Transverse colon (tissue), 4 donors: ENCODE results near the gene ARHGEF37. TPM values are rescaled to one million over a fixed set of nuclear protein-coding genes. Genes with fewer than 3 reads are reported as not detected.
A peak's percentile ranks its signal among the peaks of the same experiment; 100 is the strongest.

ENCODE experiments used
- DNase-seq: peaks from one replicate; pipeline ENCODE4 v3.0.0-alpha.2; 2019
- H3K27ac ChIP-seq, 4 donors: fragments of 200-600 bp; sonication (generic); 2 replicates each; pipeline ENCODE4 v1.5.1; 2016 to 2018; ENCODE audit warnings: inconsistent platforms in 4 of 4
- H3K27me3 ChIP-seq: fragments of 200-600 bp; sonication (generic); 2 replicates; pipeline ENCODE4 v1.5.1; 2017; ENCODE audit warnings: inconsistent platforms
- H3K36me3 ChIP-seq, 4 donors: fragments of 200-600 bp; sonication (generic); 2 replicates each; pipeline ENCODE4 v1.5.1; 2017 to 2019; ENCODE audit warnings: inconsistent platforms in 4 of 4
- H3K4me1 ChIP-seq, 4 donors: fragments of 200-600 bp; sonication (generic); 2 replicates each; pipeline ENCODE4 v1.5.1; 2017 to 2020; ENCODE audit warnings: inconsistent platforms in 4 of 4
- H3K4me3 ChIP-seq, 4 donors: fragments of 200-600 bp; sonication (generic); 1 replicate in 1 of 4; 2 replicates in 3 of 4; pipeline versions ENCODE4 v1.5.1 to v1.6.1; 2017 to 2019; ENCODE audit warnings: inconsistent platforms in 4 of 4
- H3K9me3 ChIP-seq, 2 donors: fragments of 200-600 bp; sonication (generic); 2 replicates each; pipeline ENCODE4 v1.5.1; 2017 to 2019; ENCODE audit warnings: inconsistent platforms in 2 of 2
- EP300 ChIP-seq: sonication (generic); formaldehyde crosslinking; IDR thresholded peaks from one replicate; pipeline ENCODE4 v1.6.1; 2017; ENCODE audit warnings: antibody characterized with exemption, low read depth
- POLR2A ChIP-seq: fragments of 450-650 bp; IDR thresholded peaks from one replicate; pipeline ENCODE4 v1.6.1; 2016; ENCODE audit warnings: antibody characterized with exemption, mild to moderate bottlenecking, moderate library complexity
- POLR2AphosphoS5 ChIP-seq, 3 donors: sonication (generic); formaldehyde crosslinking; IDR thresholded peaks; one replicate each; pipeline ENCODE4 v1.6.1; 2016; ENCODE audit warnings: antibody characterized with exemption in 3 of 3
- WGBS, 2 donors: methylation state at CpG; one replicate each; pipeline ENCODE4 v1.1.5; 2018; ENCODE audit warnings: low coverage in 1 of 2; 5-methylcytosine and 5-hydroxymethylcytosine counted together
- in situ Hi-C, 4 donors: fragments of 200-750 bp; cut with MboI; loops; one replicate each; pipeline versions ENCODE4 v1.15.0 to v1.15.1; 2017; ENCODE audit warnings: low sequenced_read_pairs in 3 of 4, low pct_ligation_motif_present in 1 of 4, low pct_unique_long_range_greater_than_20kb in 1 of 4
- intact Hi-C: fragments of 100-400 bp; cut with DNase I; formaldehyde crosslinking; loops from one replicate; pipeline ENCODE4 v1.15.1; 2023; ENCODE audit warnings: low total_unique reads
- total RNA-seq, 4 donors: library from RNA; depleted of rRNA; stranded (reverse); fragments of >200 nt; gene quantifications; one replicate each; pipeline ENCODE4 v1.1.0, GENCODE V29; 2016
- TF ChIP-seq, protein P1 (sequence below), 5 experiments: fragments of 200-600 bp in 3 of 5; fragments of 450-650 bp in 2 of 5; sonication (generic) in 3 of 5; IDR thresholded peaks; 1 replicate in 2 of 5; 2 replicates in 3 of 5; pipeline ENCODE4 v1.5.1; 2016 to 2017; ENCODE audit warnings: antibody characterized with exemption in 5 of 5, inconsistent platforms in 3 of 5, mild to moderate bottlenecking in 2 of 5, moderate library complexity in 1 of 5

ARHGEF37 gene
- total RNA-seq, 4 donors from 2014 or later: 14.2 to 27.5 (median 21.7) TPM

DNA sequence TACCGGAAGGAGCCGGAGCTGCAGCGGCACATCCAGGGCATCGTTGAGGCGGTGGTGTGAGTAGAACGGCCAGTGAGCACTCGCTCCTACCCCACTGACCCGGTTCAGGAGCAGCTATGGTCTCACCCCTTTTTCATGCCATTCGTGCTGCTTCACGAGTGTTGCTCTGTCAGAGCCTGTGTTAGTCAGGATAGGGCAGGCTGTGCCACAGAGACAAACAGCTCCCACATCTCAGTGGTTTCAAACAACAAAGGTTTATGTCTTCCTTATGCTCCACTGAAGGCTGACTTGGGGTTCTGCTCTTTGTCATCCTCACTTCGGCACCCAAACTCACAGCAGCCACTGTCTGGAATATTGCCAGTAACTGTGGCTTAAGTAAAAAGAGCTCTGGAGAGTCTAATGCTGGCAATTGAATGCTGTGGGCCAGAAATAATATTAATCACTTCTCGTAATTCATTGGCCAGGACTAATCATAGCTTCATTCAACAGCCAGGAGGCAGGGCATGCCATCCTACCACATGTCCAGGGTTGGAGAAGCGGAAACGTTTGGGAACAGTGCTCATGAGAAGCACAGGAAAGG lies 28.4 kb downstream of the ARHGEF37 start:
- no peaks in the 10 kb centered on the region for H3K27me3 ChIP-seq
- peak overlapping the region in 3 of 4 donors; percentile 75 to 83 (median 77) for H3K27ac ChIP-seq
- intact Hi-C loops: no loop called here
- 93% methylated on average over 14 of the region's 14 CpGs; no CpG with 5 or more reads in 1 of the 2 donors for WGBS, 2 donors
- peaks cover 17 to 68% (median 41%) of the 10 kb centered on the region in 4 donors for H3K4me1 ChIP-seq
- TF ChIP-seq POLR2A: no peak
- TF ChIP-seq EP300: no peak
- TF ChIP-seq POLR2AphosphoS5 (IDR thresholded peaks at IDR 0.05): no peak
- TF ChIP-seq, protein P1, sequence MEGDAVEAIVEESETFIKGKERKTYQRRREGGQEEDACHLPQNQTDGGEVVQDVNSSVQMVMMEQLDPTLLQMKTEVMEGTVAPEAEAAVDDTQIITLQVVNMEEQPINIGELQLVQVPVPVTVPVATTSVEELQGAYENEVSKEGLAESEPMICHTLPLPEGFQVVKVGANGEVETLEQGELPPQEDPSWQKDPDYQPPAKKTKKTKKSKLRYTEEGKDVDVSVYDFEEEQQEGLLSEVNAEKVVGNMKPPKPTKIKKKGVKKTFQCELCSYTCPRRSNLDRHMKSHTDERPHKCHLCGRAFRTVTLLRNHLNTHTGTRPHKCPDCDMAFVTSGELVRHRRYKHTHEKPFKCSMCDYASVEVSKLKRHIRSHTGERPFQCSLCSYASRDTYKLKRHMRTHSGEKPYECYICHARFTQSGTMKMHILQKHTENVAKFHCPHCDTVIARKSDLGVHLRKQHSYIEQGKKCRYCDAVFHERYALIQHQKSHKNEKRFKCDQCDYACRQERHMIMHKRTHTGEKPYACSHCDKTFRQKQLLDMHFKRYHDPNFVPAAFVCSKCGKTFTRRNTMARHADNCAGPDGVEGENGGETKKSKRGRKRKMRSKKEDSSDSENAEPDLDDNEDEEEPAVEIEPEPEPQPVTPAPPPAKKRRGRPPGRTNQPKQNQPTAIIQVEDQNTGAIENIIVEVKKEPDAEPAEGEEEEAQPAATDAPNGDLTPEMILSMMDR (IDR thresholded peaks at IDR 0.05): no peak
- H3K36me3 ChIP-seq: no peaks in the 10 kb centered on the region
- in situ Hi-C loops: no loop called here
- no peak overlapping the region for H3K4me3 ChIP-seq
- H3K9me3 ChIP-seq: no peaks in the 10 kb centered on the region
- DNase-seq: no peak

DNA sequence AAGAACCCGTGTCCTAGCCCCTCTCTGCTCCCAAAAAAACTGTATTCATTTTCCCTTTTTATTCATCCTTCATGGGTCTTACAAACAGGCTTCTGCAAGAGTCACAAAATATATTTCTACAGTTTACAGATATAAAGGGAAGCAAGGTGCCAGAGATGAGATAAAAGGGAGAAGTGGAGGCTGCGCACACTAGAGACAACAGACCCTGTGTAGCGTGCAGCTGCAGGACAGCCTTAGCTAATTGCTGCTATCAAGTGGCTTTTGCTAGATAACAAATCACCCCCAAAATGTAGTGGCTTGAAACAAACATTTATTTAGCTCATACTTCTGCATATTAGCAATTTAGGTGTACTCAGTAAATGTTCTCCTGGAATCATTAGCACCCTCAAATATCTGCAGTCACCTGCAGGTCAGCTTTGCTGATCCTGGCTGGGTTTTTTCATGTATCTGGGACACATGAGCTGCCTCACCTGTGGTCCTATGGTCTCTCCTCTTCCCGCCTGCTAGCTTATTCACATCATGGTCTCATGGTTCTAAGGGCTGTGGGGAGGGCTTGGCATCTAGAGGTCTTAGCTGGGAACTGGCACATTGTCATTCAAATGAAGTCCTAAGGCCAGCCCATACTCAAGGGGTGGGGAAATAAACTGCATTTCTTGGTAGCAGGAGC lies 29.4 kb downstream of the ARHGEF37 start:
- Histone ChIP-seq H3K36me3 (no peaks in the 10 kb centered on the region), H3K4me1 (peaks cover 13 to 59% (median 37%) of the 10 kb centered on the region in 4 donors)

DNA sequence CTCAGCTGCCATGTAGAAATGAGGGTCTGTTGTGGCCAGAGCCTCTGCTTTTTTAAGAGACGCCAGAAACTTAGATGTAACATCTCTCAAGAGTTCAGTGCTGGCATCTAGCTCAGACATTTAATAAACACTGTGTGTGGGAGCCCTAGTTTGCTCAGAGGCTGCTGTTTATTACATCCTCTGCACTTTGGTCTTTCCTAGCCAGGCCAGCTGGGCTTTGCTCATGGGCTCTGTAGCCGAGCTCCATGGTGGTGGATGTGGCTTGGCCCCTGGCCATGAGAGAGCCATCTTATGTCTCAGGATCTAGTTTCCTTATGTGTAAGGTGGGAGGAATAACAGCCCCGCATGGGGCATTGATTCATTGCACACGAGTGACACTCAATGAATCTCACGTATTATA lies 30.0 kb downstream of the ARHGEF37 start:
- in situ Hi-C loops (no loop called here), intact Hi-C loops (no loop called here)
- no peaks in the 10 kb centered on the region for H3K9me3 ChIP-seq
- peak; percentile 79 for DNase-seq
- TF ChIP-seq EP300 (no peak), POLR2AphosphoS5 (IDR thresholded peaks at IDR 0.05) (peak in 1 of 3 donors; percentile 55)
- 8 to 20% methylated on average over 3 to 5 of the region's 5 CpGs for WGBS, 2 donors
- peak overlapping the region; percentile 69 to 83 (median 76) for H3K27ac ChIP-seq
- no peaks in the 10 kb centered on the region for H3K36me3 ChIP-seq
- H3K27me3 ChIP-seq: no peaks in the 10 kb centered on the region
- no peak overlapping the region for H3K4me3 ChIP-seq
- H3K4me1 ChIP-seq: peaks cover 11 to 58% (median 33%) of the 10 kb centered on the region in 4 donors

More for the DNA sequence above, 29.4 kb downstream of the ARHGEF37 start:
- DNase-seq: no peak
- no peaks in the 10 kb centered on the region for H3K9me3 ChIP-seq
- intact Hi-C loops: no loop called here
- no peak overlapping the region for H3K4me3 ChIP-seq
- in situ Hi-C loops: no loop called here
- no peaks in the 10 kb centered on the region for H3K27me3 ChIP-seq
- WGBS, 2 donors: 87 to 92% methylated on average over 1 to 4 of the region's 4 CpGs
- peak overlapping the region; percentile 69 to 83 (median 76) for H3K27ac ChIP-seq
- TF ChIP-seq POLR2A (no peak), EP300 (no peak), POLR2AphosphoS5 (IDR thresholded peaks at IDR 0.05) (no peak)
- TF ChIP-seq, protein P1 (IDR thresholded peaks at IDR 0.05): no peak

DNA sequence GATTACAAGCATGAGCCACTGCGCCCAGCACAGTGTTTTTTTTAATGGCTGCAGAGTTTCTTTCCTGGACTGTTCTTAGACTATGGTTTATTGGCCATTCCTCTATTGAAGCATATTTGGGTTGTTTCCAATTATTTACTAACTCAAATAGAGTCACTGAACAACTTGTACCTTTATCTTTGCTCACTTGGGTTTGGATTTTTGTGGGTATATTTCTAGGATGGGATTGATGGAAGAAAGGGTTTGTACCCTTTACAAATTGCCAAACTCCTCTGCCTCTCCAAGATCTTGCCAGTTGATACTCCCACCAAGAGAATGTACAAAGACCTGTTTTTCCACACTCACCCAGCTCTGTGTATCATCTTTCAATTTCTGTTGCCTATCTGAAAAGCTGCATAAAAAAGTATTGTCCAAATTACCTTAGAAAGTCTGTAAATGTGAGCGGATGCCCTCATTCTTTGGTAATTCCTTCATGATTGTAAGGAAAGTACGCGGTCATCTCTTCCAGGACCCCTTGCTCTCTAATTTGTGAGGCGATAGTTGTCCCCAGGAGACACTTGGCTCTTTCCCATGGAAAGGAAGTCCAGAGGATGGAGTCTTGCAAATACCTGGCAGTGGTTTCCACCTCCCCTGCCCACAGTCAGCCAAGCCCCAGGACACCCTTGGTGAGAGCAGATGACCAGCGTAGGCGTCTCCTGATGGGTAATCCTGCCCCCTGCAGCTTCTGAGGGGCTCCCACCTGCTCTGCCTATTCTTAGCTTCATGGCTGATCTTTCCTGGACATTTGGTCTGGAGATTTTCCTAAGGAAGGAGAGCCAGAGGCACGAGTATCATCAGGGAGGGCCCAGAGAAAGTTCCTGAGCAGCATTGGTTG lies 33.0 kb downstream of the ARHGEF37 start:
- H3K4me3 ChIP-seq: no peak overlapping the region
- 94% methylated on average over 5 to 8 of the region's 8 CpGs for WGBS, 2 donors
- H3K9me3 ChIP-seq: no peaks in the 10 kb centered on the region
- TF ChIP-seq POLR2AphosphoS5 (IDR thresholded peaks at IDR 0.05): no peak
- TF ChIP-seq POLR2A: no peak
- TF ChIP-seq EP300: no peak
- TF ChIP-seq, protein P1 (IDR thresholded peaks at IDR 0.05): no peak
- in situ Hi-C loops (no loop called here), intact Hi-C loops (no loop called here)
- H3K27me3 ChIP-seq: no peaks in the 10 kb centered on the region
- DNase-seq: no peak
- no peaks in the 10 kb centered on the region for H3K36me3 ChIP-seq
- peaks cover 11 to 40% (median 21%) of the 10 kb centered on the region in 4 donors for H3K4me1 ChIP-seq
- H3K27ac ChIP-seq: no peak overlapping the region
